Bone marrow (tissue), 2 donors: Measurements from ENCODE around the gene SPATA46.

Experiments used
- DNase-seq, 2 donors: peaks; one replicate each; lab custom pipeline; 2025; lab: John Stamatoyannopoulos, UW

Gene SPATA46

DNA sequence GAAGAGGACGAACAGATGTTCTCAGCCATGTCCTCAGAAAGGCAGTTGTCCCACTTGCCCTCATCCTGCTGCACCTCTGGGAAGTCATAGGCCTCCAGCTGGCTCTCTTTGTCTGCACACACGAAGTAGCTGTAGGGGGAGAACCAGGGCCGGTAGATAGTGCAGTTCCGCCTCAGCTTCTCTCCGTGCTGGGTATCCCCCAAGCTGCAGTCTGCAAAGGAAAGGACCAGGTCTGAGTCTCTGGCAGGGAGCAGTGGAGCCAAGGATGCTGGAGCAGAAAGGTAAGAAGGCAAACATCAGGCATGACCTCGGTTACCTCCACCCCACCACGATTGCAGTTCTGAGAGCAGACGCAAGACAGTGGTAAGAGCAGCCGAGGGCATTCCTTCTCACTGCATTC, 2.2 kb downstream of the SPATA46 start:
- no peak for DNase-seq

DNA sequence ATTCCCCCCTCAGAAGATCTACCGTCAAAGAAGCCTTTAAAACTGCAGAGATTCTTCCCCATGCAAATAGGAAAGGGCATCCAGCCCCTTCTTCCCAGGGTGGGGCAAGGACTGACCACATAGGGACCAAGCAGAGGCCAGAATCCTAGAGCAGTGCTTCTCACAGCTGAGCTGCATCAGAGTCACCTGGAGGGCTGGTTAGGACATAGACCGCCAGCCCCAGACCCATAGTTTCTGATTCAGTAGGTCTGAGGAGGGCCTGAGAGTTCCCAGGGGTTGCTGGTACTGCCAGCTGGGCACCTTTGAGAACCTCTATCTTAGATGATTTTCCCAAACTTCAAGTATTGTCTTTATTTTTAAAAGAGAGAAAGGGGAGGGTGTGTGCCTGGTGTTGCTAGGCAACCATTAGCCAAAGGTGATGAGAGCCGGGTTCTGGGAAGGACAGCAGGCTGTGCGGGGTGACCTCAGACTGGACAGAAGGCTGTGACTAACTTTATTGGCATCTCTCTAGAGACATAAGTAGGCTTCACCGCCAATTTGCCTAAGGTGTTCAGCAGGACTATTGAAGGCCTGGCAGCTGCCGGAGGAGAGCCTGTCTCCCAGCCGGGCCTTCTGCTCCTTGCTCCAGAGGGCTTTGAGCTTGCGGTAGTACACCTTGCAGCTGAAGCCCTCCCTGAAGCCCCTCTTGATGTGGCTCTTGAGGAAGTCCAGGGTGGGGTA, 3.0 kb downstream of the SPATA46 start:
- DNase-seq, result no peak

DNA sequence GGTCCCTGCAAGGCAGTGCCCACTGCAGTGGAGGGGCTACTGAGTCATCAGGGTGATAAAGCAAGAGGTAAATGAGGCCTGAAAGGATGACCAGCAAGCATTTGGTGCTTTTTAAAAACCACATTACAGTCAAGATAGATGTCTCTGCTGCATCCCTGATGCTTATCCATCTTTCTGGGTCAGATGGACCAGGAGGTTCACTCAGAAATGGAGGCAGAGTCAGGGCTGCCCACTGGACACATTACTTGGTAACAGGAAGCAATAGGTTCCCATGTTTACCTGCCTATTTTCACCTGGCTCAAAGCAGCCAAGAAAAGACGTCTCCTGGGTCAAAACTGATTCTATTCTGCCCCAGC, 3.6 kb downstream of the SPATA46 start:
- DNase-seq, result no peak

DNA sequence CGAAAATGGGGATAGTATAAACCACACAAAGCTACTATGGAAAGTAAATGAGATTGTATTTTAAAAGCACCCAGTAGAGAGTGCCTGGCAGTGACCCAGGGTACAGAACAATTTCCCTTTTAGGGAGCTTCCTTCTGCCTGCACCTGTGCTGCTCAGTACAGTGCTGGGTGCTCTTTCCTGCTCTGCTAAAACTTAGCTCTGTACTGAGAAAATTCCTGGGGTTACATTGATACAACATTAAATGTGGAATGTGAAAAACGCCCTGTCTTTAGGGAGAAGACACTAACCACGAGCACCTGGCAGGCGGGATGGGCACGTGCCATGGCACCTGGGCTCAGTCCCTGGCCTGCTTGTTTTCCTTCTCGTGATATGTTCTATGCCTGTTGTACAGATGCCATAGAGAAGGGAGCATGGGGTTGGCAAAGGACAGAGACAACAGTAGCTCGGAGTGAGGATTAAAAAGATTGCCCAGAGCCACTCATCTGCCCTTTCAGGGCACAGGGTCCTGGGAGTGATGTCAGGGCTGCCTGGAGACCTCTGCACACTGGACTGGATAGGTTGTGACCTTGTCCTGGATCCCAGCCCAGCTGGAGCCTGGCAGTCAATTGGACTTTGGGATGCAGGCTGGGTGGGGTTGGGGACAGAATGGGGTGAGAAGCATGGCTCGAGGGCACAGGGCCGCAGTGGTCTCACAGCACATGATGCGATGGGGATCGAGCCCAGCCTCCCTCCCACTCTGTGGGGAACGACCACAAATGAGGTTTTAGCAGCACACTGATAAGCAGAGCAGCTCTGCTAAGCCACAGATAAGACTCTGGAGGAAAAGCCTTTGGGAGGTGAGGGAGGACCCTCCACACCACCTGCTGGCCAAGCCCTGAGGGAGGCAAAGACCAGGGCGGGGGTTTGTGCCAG, 4.2 kb downstream of the SPATA46 start:
- DNase-seq, result no peak

- no peak for DNase-seq
Observed at GRCh38 chr1:162371611-162372010, 5.0 kb downstream of the SPATA46 start.

GRCh38 chr1:162370721-162371120, 5.9 kb downstream of the SPATA46 start:
- no peak for DNase-seq

- DNase-seq, result no peak
Observed at GRCh38 chr1:162370161-162370560, 6.5 kb downstream of the SPATA46 start.

DNA sequence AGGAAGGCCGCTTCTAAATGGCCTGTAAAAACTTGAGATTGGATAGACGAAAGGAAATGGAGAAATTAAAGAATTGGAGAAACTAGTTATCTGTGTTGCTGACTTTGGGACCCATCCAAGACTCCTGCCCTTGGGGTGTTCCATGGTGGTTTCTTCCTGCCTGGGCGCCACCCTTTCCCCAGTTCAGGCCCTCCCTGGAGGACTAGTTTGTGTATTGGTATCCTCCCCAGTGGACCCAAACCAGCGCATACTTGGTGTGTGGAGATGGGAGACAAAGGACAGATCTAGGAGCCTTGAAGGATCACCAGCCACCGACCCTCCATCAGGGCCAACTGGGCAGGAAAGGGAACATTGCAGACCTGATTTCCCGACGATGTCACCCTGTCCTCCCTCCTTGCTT, 7.1 kb downstream of the SPATA46 start:
- no peak for DNase-seq

- DNase-seq, result no peak
Observed at GRCh38 chr1:162368451-162368850, 8.2 kb downstream of the SPATA46 start.

DNA sequence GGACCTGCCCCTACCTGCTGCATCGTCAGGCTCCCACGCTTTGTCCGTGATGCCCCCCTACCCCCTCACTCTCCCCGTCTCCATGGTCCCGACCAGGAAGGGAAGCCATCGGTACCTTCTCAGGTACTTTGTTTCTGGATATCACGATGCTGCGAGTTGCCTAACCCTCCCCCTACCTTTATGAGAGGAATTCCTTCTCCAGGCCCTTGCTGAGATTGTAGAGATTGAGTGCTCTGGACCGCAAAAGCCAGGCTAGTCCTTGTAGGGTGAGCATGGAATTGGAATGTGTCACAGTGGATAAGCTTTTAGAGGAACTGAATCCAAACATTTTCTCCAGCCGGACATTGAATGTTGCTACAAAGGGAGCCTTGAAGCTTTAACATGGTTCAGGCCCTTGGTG, 8.9 kb downstream of the SPATA46 start:
- DNase-seq, result no peak

GRCh38 chr1:162367073-162367472, 9.6 kb downstream of the SPATA46 start:
- no peak for DNase-seq

DNA sequence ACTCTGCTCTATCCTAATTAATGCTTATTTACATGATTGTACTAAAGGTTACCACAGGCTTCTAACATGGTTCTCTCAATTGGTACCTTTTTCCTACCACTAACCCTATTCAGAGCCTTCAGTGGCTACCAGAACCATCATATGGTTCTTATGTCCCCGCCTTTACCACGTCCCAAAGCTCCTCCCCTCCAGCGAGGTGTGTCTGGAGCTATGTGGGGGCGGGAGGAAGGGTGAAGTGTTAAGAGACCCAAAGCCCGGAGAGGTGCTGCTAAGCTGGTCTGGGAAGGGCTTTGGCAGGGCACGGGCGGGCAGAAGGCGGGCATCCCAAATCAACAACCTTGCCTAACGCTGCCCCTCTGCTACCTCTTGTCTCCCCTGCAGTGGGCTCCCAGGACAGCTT, 10.0 kb downstream of the SPATA46 start:
- DNase-seq, result no peak

GRCh38 chr1:162366149-162366548, 10.5 kb downstream of the SPATA46 start:
- no peak for DNase-seq

- DNase-seq, result no peak
Observed at GRCh38 chr1:162365284-162366020, 11.2 kb downstream of the SPATA46 start.

GRCh38 chr1:162364498-162364897, 12.2 kb downstream of the SPATA46 start:
- no peak for DNase-seq

- DNase-seq, result no peak
Observed at GRCh38 chr1:162363823-162364222, 12.8 kb downstream of the SPATA46 start.

GRCh38 chr1:162361349-162361748, 15.3 kb downstream of the SPATA46 start:
- no peak for DNase-seq

- DNase-seq, result no peak
Observed at GRCh38 chr1:162360874-162361260, 15.8 kb downstream of the SPATA46 start.

DNA sequence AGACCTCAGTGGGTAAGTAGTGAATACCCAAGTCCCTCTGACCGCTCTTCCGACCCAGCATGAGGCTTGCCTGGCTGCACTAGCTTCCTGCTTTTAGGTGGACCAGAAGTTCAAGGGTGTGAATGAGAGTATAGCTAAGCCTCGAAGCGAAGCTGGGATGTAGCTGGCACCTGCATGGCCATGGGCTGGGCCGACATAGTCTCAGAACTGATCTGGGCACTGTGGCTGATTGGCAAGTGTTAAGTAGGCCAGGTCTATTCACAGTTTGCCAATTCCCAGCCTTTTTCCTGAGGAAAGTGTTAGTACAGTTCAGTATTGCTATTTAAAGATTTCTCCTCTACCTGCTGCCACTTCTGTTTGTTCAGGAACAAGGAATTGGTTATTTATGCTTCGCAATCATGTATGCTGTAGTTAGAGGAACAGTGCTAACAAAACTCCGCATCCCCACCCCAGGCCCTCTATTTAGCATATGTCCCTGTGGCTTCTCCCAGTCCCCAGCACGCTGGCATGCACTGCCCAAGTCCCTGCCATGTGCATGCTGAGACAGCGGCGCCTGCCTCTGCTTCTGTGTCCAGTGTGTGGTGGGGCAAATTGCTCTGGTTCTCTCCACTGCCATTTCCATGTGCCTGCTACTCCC, 16.3 kb downstream of the SPATA46 start:
- no peak for DNase-seq

DNA sequence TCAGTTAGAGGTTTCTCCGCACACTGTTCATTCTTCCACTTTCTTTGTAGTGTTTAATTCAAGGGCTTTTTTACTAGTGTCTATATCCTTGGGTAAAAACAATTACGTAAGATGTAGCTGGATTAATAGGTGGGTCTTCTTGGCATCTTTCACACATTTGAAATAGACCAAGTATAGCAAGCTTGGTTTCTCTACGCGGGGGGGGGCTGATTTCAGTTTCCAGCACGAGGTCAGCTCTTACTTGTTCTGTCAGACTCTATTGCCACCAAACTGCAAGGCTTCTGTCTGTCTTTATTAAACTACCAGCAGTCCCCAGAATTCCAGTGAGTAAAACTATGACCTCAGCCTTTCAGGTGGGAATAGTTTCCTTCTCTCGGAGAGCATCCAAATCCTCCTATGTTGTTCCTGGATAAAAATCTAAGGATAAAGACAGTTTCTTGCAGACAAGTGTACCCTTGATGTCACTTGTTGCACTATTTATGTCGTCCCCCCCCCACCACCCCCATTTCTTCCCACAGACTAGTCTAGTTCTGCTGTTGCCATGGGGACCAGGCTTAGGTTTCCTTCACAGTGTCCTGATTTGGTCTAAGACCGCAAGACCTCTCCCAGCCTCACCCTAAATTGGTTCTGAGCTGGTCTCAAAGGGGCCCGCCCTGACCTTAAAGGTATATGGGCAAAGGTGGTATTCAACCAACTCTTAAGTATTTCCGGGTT, 17.0 kb downstream of the SPATA46 start:
- no peak for DNase-seq

GRCh38 chr1:162358928-162359327, 17.7 kb downstream of the SPATA46 start:
- DNase-seq, result no peak
